K562 (cell line): ENCODE data around the gene UNC119. TPM values are rescaled to one million over a fixed set of nuclear protein-coding genes. Genes with fewer than 3 reads are reported as not detected.

Source experiments
- ATAC-seq: fragments of 200-7000 bp; cut with Tn5 transposase; 3 replicates; pipeline ENCODE4 v1.9.1; 2020; ENCODE audit warnings: moderate library complexity
- BruUV-seq: library from RNA; stranded (reverse); fragments of 400-500 nt; replicated peaks from 2 replicates; lab custom pipeline; 2021; lab: Mats Ljungman, UMichigan
- CTCF ChIA-PET: fragments of 300-600 bp; formaldehyde crosslinking; extraction: SDS; loops from one replicate; lab custom pipeline; 2021; ENCODE audit warnings: low intra/inter-chr PET ratio; lab: Yijun Ruan, JAX
- POLR2A ChIA-PET: fragments of 300-600, 350-650 bp; sonication (Branson Sonifier 250); formaldehyde crosslinking; extraction: SDS; loops from one replicate; lab custom pipeline; 2021; ENCODE audit warnings: antibody characterized with exemption, inconsistent platforms; lab: Yijun Ruan, JAX
- DNase-seq, 4 experiments: peaks; one replicate each; pipeline versions ENCODE4 v3.0.0 to v3.0.0-alpha.2; 2011 to 2018; ENCODE audit warnings: low spot score in 3 of 4, mixed read lengths in 3 of 4; ENCODE audit errors: extremely low read depth in 1 of 4
- FAIRE-seq: peaks from 2 replicates; lab custom pipeline; 2011; peaks lifted over from hg19 to GRCh38; lab: Jason Lieb, UNC
- H2AFZ ChIP-seq: 2 replicates; pipeline ENCODE4 v1.6.0; 2011; ENCODE audit warnings: low read depth, low read length, control low read depth, inconsistent platforms
- H3K27ac ChIP-seq: fragments of 200-600 bp; 3 replicates; pipeline ENCODE4 v1.8.0; 2011; ENCODE audit warnings: low read depth, mild to moderate bottlenecking, control low read depth, inconsistent platforms, low read length, moderate library complexity, mixed read lengths; ENCODE audit errors: extremely low read depth
- H3K27me3 ChIP-seq, 2 experiments: fragments of 300-600 bp in 1 of 2; 2 replicates in 1 of 2; 3 replicates in 1 of 2; pipeline versions ENCODE4 v1.6.0 to v1.8.0; 2011; ENCODE audit warnings: inconsistent platforms in 2 of 2, low read length in 2 of 2, mild to moderate bottlenecking in 1 of 2, mixed read lengths in 1 of 2, moderate library complexity in 1 of 2; ENCODE audit not compliant: control insufficient read depth in 2 of 2, insufficient read depth in 2 of 2
- H3K36me3 ChIP-seq: fragments of 300-600 bp; 3 replicates; pipeline ENCODE4 v1.8.0; 2011; ENCODE audit warnings: mild to moderate bottlenecking, low read length, inconsistent platforms; ENCODE audit not compliant: control insufficient read depth, insufficient read depth
- H3K4me1 ChIP-seq, 2 experiments: fragments of 200-600 bp in 1 of 2; replicated peaks in 1 of 2; 2 replicates in 1 of 2; 3 replicates in 1 of 2; pipeline versions ENCODE4 v1.5.1 to v1.8.0; 2011; ENCODE audit warnings: inconsistent platforms in 2 of 2, low read length in 2 of 2, mild to moderate bottlenecking in 1 of 2, mixed read lengths in 1 of 2, moderate library complexity in 1 of 2; ENCODE audit not compliant: control insufficient read depth in 2 of 2, insufficient read depth in 2 of 2
- H3K4me2 ChIP-seq: 2 replicates; pipeline ENCODE4 v1.6.1; 2011; ENCODE audit warnings: low read length, control low read depth, inconsistent platforms, mixed read lengths; ENCODE audit not compliant: insufficient read depth
- H3K4me3 ChIP-seq: fragments of 200-600 bp; sonication (generic), shearing (Covaris generic); 2 replicates; pipeline ENCODE4 v1.5.1; 2016; ENCODE audit warnings: control low read depth, inconsistent platforms
- H3K79me2 ChIP-seq: fragments of 200-600 bp; 3 replicates; pipeline ENCODE4 v1.8.0; 2011; ENCODE audit warnings: low read length, inconsistent platforms; ENCODE audit not compliant: control insufficient read depth, insufficient read depth
- H3K9ac ChIP-seq, 2 experiments: 2 replicates each; pipeline versions ENCODE4 v1.6.0 to v1.6.1; 2011; ENCODE audit warnings: low read depth in 2 of 2, low read length in 2 of 2, control low read depth in 1 of 2, inconsistent platforms in 1 of 2, mild to moderate bottlenecking in 1 of 2, mixed read lengths in 1 of 2; ENCODE audit not compliant: insufficient read depth in 1 of 2
- H3K9me1 ChIP-seq: one replicate; pipeline ENCODE4 v1.6.0; 2011; ENCODE audit warnings: inconsistent platforms, mild to moderate bottlenecking, low read length, moderate library complexity; ENCODE audit not compliant: control insufficient read depth, insufficient read depth
- H3K9me3 ChIP-seq: replicated peaks from 2 replicates; pipeline ENCODE4 v1.5.1; 2011; ENCODE audit warnings: low read depth, low read length, inconsistent platforms; ENCODE audit not compliant: control insufficient read depth, insufficient read depth
- H4K20me1 ChIP-seq: replicated peaks from 2 replicates; pipeline ENCODE4 v1.6.1; 2011; ENCODE audit warnings: low read length, inconsistent platforms, mixed read lengths; ENCODE audit not compliant: control insufficient read depth, insufficient read depth
- CAMTA2 ChIP-seq: fragments of 250-450 bp; sonication (Bioruptor Pico); conservative IDR thresholded peaks from 2 replicates; pipeline ENCODE4 v1.5.1; 2022
- CBFA2T3 ChIP-seq: fragments of 450-650 bp; IDR thresholded peaks from 2 replicates; pipeline ENCODE4 v1.6.1; 2017
- JUND ChIP-seq, 2 experiments: IDR thresholded peaks; 2 replicates in 1 of 2; 3 replicates in 1 of 2; pipeline ENCODE4 v1.6.1; 2011; ENCODE audit warnings: borderline replicate concordance in 2 of 2, low read depth in 2 of 2, low read length in 2 of 2, improper control_type of control experiment in 1 of 2, missing biosample characterization in 1 of 2, missing genetic modification characterization in 1 of 2, missing genetic modification reagents in 1 of 2
- MAFG ChIP-seq: fragments of 450-650 bp; conservative IDR thresholded peaks from 2 replicates; pipeline ENCODE4 v1.6.1; 2016; ENCODE audit warnings: missing genetic modification characterization, missing compliant biosample characterization
- NCOA4 ChIP-seq: fragments of 450-650 bp; IDR thresholded peaks from 2 replicates; pipeline ENCODE4 v1.6.1; 2018; ENCODE audit warnings: mild to moderate bottlenecking; ENCODE audit not compliant: partially characterized antibody
- NRF1 ChIP-seq, 2 experiments: fragments of 450-650 bp; IDR thresholded peaks in 1 of 2; conservative IDR thresholded peaks in 1 of 2; 2 replicates each; pipeline ENCODE4 v1.6.1; 2014; ENCODE audit warnings: mild to moderate bottlenecking in 2 of 2
- SMAD3 ChIP-seq: fragments of 450-650 bp; formaldehyde crosslinking; conservative IDR thresholded peaks from 2 replicates; pipeline ENCODE4 v1.4.0; 2020; ENCODE audit warnings: mild to moderate bottlenecking
- YY1 ChIP-seq, 3 experiments: IDR thresholded peaks; 2 replicates each; pipeline ENCODE4 v1.6.1; 2011; ENCODE audit warnings: low read length in 2 of 3, mild to moderate bottlenecking in 2 of 3, moderate library complexity in 2 of 3, borderline replicate concordance in 1 of 3, control low read depth in 1 of 3, low read depth in 1 of 3; ENCODE audit not compliant: insufficient read depth in 3 of 3, insufficient replicate concordance in 2 of 3, control insufficient read depth in 1 of 3, insufficient read length in 1 of 3; ENCODE audit errors: extremely low read depth in 1 of 3
- ZKSCAN8 ChIP-seq: fragments of 200-800 bp; sonication (Bioruptor generic); IDR thresholded peaks from 2 replicates; pipeline ENCODE4 v1.6.1; 2016; ENCODE audit warnings: missing genetic modification characterization, missing compliant biosample characterization
- WGBS: fragments of 100-300 bp; shearing (Covaris generic); methylation state at CpG from one replicate; pipeline ENCODE4 v1.1.6; 2016; ENCODE audit warnings: low coverage, mixed read lengths; ENCODE audit not compliant: insufficient coverage; ENCODE audit errors: missing lambda C conversion rate; 5-methylcytosine and 5-hydroxymethylcytosine counted together
- in situ Hi-C: fragments of 300-500 bp; cut with MboI; formaldehyde crosslinking; loops from 4 replicates; pipeline ENCODE4 v1.15.0; 2018; ENCODE audit warnings: inconsistent platforms, mixed read lengths
- intact Hi-C: fragments of 100-400 bp; cut with micrococcal nuclease; formaldehyde crosslinking; loops from 2 replicates; pipeline ENCODE4 v1.14.2; 2022
- polyA plus RNA-seq, 8 experiments: library from polyadenylated mRNA; depleted of rRNA in 4 of 8; stranded (reverse) in 5 of 8; unstranded in 3 of 8; fragments of >200 nt; fragmentation: Nextera tagmentation in 2 of 8; fragmentation: Illumina TruSeq in 1 of 8; extraction: Ambion mirVana in 2 of 8; extraction: Trizol in 1 of 8; gene quantifications; 2 replicates each; pipeline versions ENCODE4 v1.2.1 to v1.2.3, GENCODE V29; 2011 to 2014; ENCODE audit warnings: inconsistent platforms in 1 of 8, missing spikeins in 1 of 8
- total RNA-seq, 7 experiments: library from RNA; depleted of rRNA in 6 of 7; stranded (reverse); fragments of >200 nt in 6 of 7; fragmentation: Illumina TruSeq in 2 of 7; extraction: Trizol in 2 of 7; gene quantifications; 2 replicates each; pipeline versions ENCODE4 v1.2.1 to v1.2.3, GENCODE V29; 2011 to 2021; ENCODE audit warnings: low replicate concordance in 1 of 7
- TF ChIP-seq, protein P1 (sequence below), 2 experiments: fragments of 450-650 bp in 1 of 2; sonication (generic) in 1 of 2; formaldehyde crosslinking in 1 of 2; IDR thresholded peaks in 1 of 2; conservative IDR thresholded peaks in 1 of 2; 2 replicates each; pipeline versions ENCODE4 v1.6.1 to v1.8.1; 2016 to 2023; ENCODE audit warnings: mild to moderate bottlenecking in 2 of 2, moderate library complexity in 2 of 2, inconsistent platforms in 1 of 2, missing genetic modification reagents in 1 of 2
- TF ChIP-seq, protein P2 (sequence below): fragments of 450-650 bp; IDR thresholded peaks from 2 replicates; pipeline ENCODE4 v1.6.1; 2017; ENCODE audit warnings: mild to moderate bottlenecking, moderate library complexity
- TF ChIP-seq, protein P3 (sequence below): fragments of 450-650 bp; IDR thresholded peaks from 2 replicates; pipeline ENCODE4 v1.6.1; 2018; ENCODE audit not compliant: partially characterized antibody

The UNC119 gene
- total and polyA plus RNA-seq, 9 of the 15 experiments (the other 6 are each of a cell fraction or from before 2014, with no cell fraction given): 0.37 to 47.7 (median 16.3) TPM

DNA sequence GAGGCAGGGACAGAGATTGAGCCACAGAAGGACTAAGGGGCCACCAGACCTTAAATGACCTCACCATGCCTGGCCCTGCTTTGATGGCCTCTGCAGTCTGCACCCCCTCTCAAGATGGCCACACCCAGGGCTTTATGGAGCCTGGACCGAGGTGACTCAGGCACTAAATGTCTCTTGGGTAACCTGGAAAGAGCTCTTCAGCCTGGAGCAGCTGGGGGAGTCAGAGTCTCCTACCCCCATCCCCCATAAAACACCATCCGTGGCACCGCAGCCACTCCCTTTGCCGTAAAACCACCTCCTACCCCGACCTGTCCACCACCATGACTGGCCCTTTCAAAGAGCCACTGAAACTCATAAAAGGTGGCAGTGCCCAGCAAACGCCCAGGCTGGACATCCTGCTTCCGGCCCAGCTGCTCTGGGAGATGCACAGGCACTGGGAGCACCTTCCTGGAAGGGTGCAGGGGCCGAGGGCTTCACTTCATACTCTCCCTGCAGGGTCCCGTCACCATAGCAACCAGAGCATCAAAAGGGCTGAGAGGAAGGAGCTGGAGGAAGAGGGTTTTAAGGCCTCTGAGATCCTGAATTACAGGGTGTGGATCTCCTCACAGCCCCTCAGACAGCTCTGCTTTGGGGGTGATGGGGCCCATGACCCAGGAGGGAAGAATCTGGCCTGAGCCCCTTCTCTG, 24.0 kb downstream of the UNC119 start:
- Histone ChIP-seq H3K79me2 (no peaks in the 10 kb centered on the region), H3K27ac (no peak overlapping the region), H3K9me1 (no peaks in the 10 kb centered on the region), H3K9me3 (peaks cover 8% of the 10 kb centered on the region), H3K9ac (peak overlapping the region in 1 of 2 experiments; percentile 33; a peak in 1 of 4 replicates), H3K4me3 (no peak overlapping the region), H3K36me3 (no peaks in the 10 kb centered on the region), H2AFZ (no peak overlapping the region), H3K4me1 (peaks cover 29 to 49% of the 10 kb centered on the region in 2 experiments; a peak in 4 of 5 replicates), H3K27me3 (peaks cover 5 to 11% of the 10 kb centered on the region in 2 experiments; a peak in 2 of 5 replicates), H4K20me1 (no peaks in the 10 kb centered on the region), H3K4me2 (peak overlapping the region; percentile 27; the same call in 1 of the 2 replicates)
- 9% methylated on average over 9 of the region's 9 CpGs for WGBS
- FAIRE-seq: peak; percentile 62
- no TSS peak for BruUV-seq
- CTCF ChIA-PET: no interaction called here
- intact Hi-C loops: no loop called here
- POLR2A ChIA-PET: interaction anchor here (0.7 to 1.3 kb wide), 3 partner anchors 9 to 17 kb away, joined by 3 to 5 read pairs (median 3); no protein-coding TSS in a partner anchor
- peak; percentile 52 to 71 (median 65) for DNase-seq
- in situ Hi-C loops: no loop called here
- peak; percentile 66 for ATAC-seq
- TF ChIP-seq ZKSCAN8 (CRISPR knock-in tag) (no peak), CBFA2T3 (peak; percentile 13; the same call in 1 of the 2 replicates), JUND (IDR thresholded peaks at IDR 0.05; ENCODE audit: borderline replicate concordance, low read depth, low read length) (0 out of 2 replicates have a peak, but pooled peaks have one; percentile 32), JUND (tag; IDR thresholded peaks at IDR 0.05; ENCODE audit: borderline replicate concordance, low read depth, low read length) (no peak), NCOA4 (no peak), CAMTA2 (CRISPR knock-in tag) (no peak), NRF1 (conservative IDR thresholded peaks at IDR 0.05 in 1 of 2, IDR thresholded peaks at IDR 0.05 in 1 of 2) (no peak), YY1 (IDR thresholded peaks at IDR 0.05; ENCODE audit: borderline replicate concordance in 1 of 3, control insufficient read depth in 1 of 3, extremely low read depth in 1 of 3, insufficient read depth in 3 of 3, insufficient read length in 1 of 3, insufficient replicate concordance in 2 of 3, low read depth in 1 of 3, low read length in 2 of 3) (peak in 1 of 3 experiments; percentile 65), SMAD3 (CRISPR knock-in tag) (no peak), MAFG (tag) (no peak)
- TF ChIP-seq, protein P1, sequence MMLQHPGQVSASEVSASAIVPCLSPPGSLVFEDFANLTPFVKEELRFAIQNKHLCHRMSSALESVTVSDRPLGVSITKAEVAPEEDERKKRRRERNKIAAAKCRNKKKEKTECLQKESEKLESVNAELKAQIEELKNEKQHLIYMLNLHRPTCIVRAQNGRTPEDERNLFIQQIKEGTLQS (IDR thresholded peaks at IDR 0.05): 0 out of 2 replicates have a peak, but pooled peaks have one; percentile 45
- TF ChIP-seq, protein P1 (CRISPR knock-in tag; conservative IDR thresholded peaks at IDR 0.05): no peak
- TF ChIP-seq, protein P2, sequence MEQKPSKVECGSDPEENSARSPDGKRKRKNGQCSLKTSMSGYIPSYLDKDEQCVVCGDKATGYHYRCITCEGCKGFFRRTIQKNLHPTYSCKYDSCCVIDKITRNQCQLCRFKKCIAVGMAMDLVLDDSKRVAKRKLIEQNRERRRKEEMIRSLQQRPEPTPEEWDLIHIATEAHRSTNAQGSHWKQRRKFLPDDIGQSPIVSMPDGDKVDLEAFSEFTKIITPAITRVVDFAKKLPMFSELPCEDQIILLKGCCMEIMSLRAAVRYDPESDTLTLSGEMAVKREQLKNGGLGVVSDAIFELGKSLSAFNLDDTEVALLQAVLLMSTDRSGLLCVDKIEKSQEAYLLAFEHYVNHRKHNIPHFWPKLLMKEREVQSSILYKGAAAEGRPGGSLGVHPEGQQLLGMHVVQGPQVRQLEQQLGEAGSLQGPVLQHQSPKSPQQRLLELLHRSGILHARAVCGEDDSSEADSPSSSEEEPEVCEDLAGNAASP: 0 out of 2 replicates have a peak, but pooled peaks have one; percentile 46
- TF ChIP-seq, protein P3, sequence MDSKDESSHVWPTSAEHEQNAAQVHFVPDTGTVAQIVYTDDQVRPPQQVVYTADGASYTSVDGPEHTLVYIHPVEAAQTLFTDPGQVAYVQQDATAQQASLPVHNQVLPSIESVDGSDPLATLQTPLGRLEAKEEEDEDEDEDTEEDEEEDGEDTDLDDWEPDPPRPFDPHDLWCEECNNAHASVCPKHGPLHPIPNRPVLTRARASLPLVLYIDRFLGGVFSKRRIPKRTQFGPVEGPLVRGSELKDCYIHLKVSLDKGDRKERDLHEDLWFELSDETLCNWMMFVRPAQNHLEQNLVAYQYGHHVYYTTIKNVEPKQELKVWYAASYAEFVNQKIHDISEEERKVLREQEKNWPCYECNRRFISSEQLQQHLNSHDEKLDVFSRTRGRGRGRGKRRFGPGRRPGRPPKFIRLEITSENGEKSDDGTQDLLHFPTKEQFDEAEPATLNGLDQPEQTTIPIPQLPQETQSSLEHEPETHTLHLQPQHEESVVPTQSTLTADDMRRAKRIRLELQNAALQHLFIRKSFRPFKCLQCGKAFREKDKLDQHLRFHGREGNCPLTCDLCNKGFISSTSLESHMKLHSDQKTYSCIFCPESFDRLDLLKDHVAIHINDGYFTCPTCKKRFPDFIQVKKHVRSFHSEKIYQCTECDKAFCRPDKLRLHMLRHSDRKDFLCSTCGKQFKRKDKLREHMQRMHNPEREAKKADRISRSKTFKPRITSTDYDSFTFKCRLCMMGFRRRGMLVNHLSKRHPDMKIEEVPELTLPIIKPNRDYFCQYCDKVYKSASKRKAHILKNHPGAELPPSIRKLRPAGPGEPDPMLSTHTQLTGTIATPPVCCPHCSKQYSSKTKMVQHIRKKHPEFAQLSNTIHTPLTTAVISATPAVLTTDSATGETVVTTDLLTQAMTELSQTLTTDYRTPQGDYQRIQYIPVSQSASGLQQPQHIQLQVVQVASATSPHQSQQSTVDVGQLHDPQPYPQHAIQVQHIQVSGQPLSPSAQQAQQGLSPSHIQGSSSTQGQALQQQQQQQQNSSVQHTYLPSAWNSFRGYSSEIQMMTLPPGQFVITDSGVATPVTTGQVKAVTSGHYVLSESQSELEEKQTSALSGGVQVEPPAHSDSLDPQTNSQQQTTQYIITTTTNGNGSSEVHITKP: no peak
